LoVo (cell line): ENCODE measurements around the gene SCYL1.

ENCODE experiments used
- DNase-seq: peaks from one replicate; pipeline ENCODE4 v3.0.0-alpha.2; 2016; ENCODE audit warnings: low spot score

Gene SCYL1

GRCh38 chr11:65537296-65537597 is 12.4 kb downstream of the SCYL1 start:
- no peak for DNase-seq

DNA sequence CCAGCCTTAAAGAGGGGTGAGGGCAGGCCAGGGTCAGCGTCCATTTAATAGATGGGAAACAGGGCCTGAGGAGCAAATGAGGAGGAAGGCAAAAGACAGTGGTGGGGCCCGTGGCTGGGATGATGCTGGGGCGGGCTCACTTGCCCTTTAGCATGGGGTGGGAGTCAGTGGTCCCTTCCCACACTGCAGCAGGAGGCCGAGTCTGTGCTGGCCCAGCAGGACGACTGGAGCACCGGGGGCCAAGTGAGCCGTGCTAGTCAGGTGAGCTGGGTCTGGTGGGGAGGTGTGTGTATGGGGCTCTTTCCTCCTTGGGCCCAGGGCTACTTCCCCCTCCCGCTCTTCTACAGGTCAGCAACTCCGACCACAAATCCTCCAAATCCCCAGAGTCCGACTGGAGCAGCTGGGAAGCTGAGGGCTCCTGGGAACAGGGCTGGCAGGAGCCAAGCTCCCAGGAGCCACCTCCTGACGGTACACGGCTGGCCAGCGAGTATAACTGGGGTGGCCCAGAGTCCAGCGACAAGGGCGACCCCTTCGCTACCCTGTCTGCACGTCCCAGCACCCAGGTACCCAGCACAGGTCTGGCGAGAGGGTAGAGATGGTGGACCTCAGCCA is 12.8 kb downstream of the SCYL1 start:
- no peak for DNase-seq

DNA sequence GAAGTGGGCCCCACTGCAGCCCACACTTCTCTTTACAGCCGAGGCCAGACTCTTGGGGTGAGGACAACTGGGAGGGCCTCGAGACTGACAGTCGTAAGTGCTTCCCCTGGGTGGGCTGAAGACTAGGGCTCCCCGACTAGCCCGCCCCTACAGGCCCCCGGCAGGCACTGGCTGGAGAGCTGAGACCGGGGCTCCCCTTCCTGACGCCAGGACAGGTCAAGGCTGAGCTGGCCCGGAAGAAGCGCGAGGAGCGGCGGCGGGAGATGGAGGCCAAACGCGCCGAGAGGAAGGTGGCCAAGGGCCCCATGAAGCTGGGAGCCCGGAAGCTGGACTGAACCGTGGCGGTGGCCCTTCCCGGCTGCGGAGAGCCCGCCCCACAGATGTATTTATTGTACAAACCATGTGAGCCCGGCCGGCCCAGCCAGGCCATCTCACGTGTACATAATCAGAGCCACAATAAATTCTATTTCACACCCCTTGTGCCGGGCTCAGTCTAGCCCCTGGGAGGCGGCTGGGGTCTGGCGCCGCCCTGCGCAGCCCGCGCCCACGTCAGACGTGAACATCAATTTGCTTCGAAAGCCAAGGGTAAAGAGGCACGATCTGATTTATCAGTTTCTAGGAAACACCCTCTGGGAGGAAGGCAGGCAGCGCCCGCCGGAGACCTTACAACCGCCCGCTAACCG is 13.5 kb downstream of the SCYL1 start:
- DNase-seq, result no peak

DNA sequence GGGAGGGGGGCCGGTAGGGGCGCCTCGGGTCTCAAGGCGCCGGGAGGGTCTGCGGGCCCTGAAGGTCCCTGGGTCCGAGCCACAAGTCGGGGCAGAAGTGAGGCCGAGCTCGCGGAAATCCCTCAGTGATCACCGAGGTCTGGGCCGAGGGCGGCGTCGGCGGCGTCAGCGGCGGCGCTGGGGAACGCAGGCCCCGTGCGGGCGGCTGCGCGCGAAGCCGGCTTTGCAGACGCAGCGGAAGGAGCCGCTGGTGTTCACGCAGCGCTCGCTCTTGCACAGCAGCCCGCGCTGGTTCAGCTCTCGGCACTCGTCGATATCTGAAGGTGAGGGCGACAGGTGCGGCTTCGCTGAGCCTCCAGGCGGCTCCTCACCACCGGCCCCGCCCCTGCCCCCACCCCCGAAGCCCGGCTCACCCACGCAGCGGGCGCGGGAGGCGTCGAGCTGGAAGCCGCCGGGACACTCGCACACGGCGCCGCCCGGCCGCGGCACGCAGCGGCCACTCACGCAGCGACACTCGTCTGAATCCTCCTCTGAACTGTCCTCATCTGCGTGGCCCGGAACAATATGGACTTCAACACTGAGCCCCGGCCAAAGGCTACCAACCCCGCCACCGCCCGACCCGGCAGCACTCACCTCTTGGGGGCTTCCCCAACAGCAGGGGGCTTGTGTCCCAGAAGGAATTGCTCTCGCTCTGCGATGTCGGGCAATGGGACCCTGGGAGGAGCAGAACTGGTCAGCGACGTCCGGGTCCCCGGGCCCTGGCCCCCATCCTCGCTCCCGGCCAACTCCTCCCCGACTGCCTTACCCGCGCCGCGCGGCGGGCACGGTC is 14.2 kb downstream of the SCYL1 start:
- DNase-seq, result no peak

GRCh38 chr11:65539744-65540289 is 14.9 kb downstream of the SCYL1 start:
- no peak for DNase-seq

- DNase-seq, result peak; percentile 85
Measured at GRCh38 chr11:65540290-65541092, 15.6 kb downstream of the SCYL1 start.

DNA sequence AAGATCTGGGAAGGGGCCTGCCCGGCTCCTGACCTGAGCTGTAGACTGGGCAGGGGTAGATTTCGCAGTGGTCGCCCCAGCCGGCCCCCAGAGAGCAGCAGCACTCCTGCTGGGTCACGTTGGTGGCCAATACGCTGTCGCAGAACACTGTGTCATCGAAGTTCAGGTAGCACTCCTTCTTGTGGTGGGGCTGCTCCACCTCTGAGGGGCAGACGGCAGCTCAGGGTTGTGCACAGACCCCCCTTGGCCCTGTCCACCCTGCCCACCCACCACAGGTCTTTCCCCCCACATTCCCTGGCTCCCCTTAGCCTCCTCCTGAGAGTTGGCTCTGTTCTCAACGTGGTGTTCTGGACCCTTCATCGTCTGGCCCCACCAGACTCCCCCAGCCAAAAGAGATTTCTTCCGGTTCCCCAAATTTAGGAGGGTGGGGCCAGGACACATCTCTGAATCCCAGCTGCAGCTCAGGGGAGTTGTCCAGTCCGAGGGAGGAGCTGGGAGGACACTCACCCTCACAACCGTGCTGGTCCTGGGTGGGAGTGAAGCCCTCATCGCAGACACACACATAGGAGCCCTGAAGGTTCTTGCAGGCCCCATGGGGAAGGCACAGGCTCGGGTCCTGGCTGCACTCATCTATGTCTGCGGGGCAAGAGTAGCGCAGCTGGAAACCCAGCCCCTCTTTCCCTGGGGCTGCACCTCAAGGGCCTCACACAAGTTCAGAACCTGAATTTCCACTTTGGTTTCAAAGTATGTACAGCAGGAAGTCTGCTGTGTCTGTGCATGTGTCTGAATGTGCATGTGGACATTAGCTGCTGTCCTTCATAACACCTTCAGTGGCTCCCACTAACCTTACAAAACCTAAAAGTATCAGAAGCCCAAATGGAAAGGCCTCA is 16.5 kb downstream of the SCYL1 start:
- no peak for DNase-seq

DNA sequence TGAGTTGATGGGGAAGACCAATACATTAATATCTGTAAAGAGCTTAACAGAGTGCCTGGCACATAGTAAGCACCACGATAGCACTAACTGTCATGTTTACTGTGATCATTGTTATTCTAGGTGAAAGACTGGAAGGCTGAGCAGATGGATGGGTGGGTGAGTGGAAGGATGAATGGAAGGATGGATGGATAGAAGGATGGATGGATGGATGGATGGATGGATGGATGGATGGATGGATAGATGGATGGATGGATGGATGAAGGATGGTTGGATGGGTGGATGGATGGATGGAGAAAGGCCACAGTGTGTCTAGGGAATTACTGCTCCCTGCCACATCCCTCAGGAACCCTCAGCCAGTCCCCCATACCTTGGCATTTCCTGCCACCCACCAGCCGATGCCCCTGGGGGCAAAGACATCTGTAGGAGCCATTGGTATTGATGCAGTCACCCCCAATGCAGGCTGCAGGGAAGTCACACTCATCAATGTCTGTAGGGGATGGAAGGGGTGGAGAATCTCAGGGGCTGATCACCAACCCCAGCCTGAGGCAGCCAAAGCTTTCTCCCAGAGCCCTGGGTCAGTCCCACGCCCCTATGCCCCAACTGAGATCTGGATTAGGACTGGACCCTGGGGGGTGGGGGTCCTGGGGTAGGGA is 18.0 kb downstream of the SCYL1 start:
- DNase-seq, result no peak

GRCh38 chr11:65545853-65546216 is 21.0 kb downstream of the SCYL1 start:
- no peak for DNase-seq

DNA sequence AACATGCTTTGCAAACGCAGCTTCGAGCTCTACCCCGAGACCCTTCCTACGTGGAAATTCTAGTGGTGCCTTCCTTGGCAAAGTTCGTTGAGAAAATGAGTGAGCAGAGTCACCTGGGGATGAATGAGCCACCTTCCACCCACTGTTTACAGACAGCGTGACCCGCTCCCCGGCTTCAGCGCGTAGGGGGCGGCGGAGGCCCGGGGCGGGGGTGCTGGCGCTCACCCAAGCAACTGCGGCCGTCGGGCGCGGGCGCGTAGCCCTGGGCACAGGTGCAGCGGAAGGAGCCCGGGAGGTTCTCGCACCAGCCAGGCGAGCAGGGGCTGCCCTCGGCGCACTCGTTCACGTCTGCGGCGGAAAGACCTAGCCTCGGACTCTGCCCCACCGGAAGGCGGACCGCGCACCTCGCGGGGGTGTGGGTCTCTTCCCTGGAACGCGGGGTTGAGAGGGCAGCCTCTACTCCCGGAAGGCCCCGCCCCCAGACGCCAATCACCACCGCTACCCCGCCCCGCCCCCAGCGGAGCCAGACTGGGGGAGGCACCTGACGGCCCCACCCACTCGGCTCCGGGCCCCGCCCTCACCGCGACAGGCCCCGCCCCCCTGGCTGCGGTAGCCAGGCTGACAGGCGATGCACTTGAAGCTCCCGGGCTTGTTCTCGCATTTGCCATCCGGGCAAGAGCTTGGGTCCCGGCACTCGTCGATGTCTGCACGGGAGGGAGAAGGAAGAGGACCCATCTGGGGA is 21.5 kb downstream of the SCYL1 start:
- DNase-seq, result peak; percentile 92

- no peak for DNase-seq
Measured at GRCh38 chr11:65547446-65548125, 22.7 kb downstream of the SCYL1 start.

DNA sequence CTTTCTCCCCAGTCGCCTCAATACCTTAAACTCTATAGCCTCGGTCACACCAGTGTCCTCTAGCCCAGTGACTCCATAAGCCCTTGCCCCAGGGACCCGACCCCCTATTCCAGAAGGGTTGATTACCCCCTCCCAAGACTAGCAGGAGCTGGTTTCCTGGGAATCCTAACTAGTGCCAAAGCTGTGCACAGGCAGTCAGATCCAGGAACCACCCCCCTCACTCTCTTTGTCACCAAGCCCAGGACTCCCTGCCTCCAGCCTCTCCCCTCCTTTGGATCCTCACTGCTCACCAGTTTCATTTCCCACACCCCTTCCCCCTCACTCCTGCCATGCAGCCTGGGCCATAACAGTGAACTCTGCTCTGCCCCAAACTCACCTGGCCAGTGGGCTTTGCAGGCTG is 23.5 kb downstream of the SCYL1 start:
- DNase-seq, result no peak

GRCh38 chr11:65549096-65549495 is 24.2 kb downstream of the SCYL1 start:
- no peak for DNase-seq

DNA sequence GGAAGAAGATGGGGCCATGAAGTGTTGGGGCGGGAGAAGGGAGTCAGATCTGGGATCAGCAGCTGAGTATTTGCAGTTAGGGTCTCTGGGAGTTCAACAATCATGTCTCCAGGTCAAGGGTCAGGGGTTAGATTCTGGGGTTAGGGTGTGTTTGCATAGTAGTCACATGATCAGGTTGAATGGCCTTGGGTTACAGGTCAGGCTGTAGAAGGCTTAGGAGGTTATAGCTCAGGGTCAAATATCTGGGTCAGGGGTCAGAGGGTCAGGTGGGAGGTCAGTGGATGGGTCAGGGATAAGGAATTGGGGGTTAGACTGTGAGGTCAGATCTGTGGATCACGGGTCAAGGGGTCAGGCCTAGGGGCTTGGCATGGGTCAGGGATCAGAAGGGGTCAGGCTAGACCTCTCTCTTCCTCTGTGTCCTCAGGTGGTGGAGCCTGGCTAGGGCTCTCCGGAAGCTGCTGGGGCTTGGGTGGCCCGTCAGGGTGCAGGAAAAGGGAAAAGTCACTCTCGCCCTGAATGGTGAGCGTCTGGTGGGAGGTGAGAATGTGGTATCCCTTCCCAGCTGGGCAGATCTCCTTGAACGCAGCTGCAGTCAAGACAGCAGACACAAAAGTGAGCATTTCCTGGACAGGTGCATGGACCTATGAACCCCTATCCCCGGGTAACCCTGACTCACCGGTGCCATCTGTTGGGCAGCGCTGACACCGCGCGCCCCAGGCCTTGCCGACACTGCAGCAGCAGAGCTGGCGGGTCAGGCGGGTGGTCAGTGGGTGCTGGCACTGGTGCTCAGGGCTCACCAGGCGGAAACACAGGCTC is 26.9 kb downstream of the SCYL1 start:
- peak; percentile 54 for DNase-seq

GRCh38 chr11:65552388-65552951 is 27.6 kb downstream of the SCYL1 start:
- DNase-seq, result no peak

DNA sequence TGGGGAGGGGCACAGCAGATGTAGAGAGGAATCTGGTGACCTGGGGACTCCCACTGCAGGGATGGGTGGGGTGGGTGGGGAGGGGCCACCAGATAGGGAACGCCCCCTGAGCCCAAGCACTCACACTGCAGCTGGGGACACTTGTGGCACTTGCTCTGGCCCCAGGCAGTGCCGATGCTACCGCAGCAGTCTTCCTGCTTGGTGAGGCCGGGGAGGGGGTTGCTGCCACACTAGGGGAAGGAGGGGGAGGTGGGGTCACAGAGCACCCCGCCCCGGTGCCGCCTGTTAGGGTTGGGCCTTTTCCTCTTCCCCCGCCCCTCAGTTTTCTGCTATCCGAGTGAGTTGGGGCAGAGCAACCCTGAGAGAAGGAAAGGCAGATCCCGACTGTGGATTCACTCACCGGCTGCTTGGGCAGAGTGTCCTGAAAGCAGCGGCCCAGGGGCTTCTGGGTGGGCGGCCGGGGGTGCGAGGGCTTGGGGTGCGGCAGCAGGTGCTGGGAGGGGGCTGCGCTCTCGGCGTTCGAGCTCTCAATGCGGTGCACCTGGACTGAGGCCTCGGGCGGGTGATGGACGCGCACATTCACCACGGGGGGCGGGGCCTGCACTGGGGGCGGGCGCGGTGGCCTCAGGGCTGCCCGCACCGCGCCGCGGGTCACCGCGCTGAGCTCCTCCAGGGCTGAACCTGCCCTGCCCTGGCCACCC is 28.6 kb downstream of the SCYL1 start:
- no peak for DNase-seq

DNA sequence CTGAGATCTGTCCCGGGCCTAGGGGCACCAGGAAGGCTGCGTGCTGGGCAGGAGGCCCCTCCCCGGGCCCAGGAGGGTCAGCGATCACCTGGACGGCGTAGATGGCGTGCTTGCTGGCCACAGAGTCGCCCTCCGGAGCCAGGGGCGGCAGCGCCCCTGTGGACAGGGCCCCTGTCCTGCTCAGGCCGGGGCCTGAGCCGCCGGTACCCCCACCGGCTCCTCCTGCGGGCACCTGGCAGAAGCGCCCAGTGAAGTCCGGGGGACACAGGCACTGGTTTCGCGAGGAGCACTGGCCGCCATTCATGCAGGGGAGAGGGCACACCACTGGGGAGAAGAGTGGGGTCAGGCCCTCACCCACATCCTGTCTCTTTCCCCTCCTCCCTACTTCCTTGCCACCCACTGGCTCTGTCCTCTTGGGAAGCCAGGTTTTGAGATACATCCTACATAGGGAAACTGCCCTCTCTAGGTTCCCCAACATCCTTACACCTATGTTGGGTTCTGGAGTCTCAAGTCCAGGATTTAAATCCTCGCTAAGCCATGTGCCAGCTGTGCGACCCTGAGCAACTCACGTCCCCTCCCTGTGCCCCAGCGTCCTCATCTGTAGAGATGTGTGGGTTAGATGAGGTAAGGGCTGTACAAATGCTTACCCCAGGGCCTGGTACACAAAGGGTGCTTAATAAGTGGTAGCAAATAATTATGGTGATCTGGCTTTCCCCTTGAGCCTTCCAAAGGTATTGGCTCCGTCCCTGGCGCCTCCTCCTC is 29.4 kb downstream of the SCYL1 start:
- no peak for DNase-seq
